ENCODE measurements around the gene PTMS.
A peak's percentile ranks its signal among the peaks of the same experiment; 100 is the strongest.

Gene PTMS

DNA sequence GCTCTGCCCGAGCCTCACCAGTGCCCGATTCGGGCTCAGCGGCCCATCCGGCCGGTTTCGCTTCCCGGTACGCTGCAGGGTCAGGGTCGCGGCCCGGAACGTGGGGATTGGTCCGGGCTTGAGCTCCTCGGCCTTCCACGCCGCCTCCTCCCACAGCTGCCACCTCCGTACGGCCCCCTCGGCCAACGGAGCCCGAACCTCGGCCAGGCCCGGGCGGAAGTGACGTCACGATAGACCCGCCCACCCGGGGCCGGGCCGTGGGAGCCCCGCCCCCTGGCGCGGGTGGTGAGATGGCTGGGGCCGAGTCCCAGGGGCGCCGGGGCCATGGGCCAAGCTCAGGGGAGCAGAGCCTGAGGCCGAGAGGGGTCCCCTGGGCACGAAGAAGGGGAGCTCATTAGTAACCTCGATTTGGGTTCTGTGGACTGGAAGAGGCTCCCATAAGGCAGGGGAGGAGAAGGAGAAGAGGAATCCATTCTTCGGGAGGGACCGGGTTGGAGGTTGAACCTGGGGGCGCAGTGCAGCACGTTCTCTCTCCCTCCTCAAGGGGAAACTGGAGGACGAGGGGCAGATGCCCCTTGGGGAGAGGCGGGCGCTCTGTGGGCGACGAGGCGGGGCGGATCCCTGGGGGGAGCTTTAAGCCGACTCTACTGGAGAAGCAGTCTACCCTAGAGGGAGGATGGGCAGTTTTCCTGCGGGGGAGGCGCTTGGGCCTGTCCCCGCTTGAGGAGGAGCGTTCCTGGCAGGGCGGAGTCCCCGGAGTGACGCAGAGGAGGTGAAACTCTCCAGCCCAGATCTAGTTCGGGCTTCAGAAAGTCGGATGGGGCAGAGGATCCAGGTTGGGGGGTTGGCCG is 13.0 kb upstream of the PTMS start, which contains the start of gene MLF2:
TSS of gene MLF2 (minus strand) at position 221 of the 851 bp plus-strand sequence. CDS start 807 bp downstream, outside the sequence.
- DNase-seq = peak; percentile 94 to 95

DNA sequence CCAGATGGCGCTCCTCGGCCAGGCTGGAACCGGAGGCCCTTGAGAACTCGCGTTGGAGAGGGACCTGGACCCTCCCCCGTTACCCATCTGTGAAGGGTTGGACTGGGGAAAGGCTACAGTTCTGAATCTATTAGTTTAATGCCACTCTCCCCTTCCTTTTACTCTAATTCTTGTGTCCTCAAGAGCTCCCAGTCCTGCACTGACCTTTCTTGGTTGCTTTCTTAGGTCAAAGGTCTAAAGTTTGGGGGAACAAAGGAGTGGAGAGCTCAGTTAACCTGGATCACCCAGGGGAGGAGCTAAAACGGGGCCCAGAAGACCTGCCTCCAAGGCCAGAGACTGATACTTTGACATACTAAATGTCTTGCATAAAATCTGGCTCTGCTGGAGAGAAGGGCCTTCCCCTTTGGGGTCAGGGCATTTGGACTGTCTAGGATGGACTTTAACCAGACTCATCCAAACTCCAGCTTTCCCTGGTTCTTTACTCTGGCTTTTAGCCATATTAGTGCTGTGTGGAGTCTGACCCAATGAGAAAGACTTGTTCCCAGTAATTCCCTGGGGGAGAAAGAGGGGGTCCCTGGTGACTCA is 12.3 kb upstream of the PTMS start:
- no peak for DNase-seq

- DNase-seq = no peak
Measured at GRCh38 chr12:6754411-6754810, 11.8 kb upstream of the PTMS start.

- DNase-seq = no peak
Measured at GRCh38 chr12:6757028-6757690, 9.0 kb upstream of the PTMS start.

- DNase-seq = no peak
Measured at GRCh38 chr12:6758506-6759095, 7.6 kb upstream of the PTMS start.

DNA sequence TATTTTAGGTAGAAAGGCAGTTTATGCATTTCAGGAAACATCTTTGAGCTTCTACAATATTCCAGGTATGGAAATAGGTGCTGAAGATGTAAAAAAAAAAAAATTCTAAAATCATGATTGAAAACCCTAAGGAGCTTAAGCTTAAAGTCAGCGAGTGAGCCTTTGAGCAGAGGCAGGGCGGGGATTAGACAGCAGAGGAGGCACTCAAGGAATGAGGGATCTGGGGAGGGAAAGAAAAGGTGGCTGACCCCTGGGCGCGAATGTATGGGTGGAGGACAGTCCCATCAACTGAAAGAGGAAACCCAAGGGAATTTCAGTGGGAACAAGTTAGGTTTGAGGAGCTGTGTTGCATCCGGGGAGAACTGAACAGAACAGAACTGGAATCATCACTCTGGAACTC is 6.4 kb upstream of the PTMS start:
- DNase-seq = no peak

DNA sequence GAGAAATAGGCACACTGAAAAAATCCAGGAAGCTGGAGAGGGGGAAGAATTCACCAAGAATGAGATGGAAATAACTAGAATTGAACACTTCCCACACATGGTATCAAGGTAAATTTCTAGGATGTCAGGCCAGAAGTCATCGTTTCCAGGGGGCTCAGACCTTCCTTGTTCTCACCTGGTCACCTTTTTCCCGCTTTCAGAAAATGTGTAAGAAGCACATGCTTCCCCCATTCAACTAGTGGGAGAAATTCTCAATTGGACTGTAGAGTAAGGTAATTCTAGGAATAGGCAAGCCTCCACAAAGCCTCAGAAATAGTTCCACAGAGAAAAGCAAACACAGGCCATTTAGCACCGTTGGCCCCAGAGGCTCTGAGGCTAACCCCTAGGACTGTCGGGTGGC is 2.8 kb upstream of the PTMS start:
- DNase-seq = no peak

DNA sequence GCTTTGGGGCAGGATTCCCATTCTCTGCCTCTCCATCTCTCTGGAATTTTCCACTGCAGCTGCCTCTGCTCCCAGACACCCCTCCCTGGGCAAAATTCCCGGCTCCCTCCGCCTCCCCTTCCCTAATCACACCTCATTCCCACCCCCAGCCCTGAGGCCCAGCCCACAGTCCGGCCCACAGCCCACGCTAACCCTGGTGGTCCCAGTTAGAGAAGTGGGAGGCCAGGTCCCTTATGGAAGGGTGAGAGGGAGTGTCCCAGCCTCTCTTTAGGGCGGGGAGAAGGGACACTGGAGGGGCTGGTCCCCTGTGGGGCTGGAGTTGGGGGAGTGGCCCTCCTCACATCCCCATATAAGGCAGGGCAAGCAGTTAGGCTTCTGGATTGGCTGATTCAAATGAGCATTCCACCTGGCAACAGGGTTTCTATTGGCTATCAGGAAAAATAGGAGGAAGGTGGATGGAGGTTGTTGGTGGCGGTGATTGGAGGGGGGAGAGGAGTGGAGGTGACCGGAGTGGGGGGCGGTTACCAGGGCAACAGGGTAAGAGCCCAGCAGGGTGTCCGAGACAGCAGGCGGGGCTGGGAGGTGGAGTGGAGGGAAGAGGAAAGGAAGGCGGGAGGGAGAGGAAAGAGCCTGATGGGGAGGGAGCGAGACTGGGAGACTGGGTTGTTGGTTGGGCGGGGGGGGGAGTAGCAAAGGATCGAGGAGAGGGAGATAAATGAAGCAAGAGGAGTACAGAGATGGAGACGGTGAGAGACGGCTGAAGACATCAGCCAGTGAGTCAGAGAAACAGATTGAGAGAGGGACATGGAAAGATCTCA is 1.9 kb upstream of the PTMS start:
- peak; percentile 90 to 91 for DNase-seq

DNA sequence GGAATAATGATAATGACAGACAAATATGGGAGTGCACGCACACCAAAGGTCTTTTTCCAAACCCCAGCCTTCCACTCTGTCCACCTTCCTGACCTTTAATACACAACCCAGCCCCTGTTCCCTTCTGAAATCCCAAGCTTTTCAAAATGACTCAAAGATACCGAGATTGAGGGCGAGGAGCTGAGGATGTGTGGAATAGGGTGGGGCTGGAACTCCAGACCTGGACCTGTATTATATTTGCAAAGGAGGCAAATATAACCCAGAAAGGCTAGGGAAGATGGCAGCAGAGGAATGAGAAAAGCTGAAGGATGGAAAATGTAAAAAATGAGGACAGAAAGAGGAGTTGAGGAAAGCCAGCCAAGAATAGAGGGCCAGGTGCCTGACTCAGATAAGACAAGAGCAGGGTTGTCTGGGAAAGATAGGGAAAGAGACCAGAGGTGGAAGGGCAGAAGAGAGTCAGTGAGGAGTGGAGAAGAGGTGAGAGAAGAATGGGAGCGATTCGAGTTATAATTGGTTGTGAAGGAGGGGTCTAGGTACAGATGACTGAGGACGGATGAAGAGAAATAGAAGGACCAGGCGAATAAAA is 1.0 kb upstream of the PTMS start:
- DNase-seq = no peak

DNA sequence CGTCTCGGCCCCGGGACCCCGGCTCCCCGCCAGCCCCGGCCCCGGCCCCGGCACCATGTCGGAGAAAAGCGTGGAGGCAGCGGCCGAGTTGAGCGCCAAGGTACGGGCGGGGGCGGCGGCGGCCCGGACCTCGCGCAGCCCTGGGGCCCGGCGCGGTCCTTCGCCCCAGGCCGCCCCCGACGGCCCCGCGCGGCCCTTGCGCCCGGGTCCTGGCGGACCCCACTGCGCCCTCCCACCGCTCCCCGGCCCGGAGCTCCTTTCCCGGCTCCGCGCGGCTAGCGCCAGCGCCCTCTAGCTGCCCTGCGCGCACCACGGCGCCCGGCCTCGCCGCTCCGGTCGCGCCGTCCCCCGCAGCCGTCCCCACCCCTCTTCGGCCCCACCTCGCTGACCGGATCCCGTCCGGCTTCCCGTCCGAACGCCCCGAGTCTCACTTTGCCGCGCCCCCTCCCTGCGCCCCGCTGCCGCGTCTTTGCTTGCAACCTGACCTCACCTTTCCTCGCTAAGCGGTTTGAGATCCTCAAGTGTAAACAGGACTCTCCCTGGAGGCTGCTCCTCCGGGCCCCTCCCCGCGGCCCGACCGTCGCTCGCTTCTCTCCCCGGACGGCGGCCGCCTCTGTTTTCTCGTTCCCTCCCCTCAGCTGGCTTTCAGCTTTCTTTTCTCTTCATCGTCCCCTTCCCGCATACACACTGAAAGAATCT is 637 bp downstream of the PTMS start:
- DNase-seq = peak; percentile 41 to 51

DNA sequence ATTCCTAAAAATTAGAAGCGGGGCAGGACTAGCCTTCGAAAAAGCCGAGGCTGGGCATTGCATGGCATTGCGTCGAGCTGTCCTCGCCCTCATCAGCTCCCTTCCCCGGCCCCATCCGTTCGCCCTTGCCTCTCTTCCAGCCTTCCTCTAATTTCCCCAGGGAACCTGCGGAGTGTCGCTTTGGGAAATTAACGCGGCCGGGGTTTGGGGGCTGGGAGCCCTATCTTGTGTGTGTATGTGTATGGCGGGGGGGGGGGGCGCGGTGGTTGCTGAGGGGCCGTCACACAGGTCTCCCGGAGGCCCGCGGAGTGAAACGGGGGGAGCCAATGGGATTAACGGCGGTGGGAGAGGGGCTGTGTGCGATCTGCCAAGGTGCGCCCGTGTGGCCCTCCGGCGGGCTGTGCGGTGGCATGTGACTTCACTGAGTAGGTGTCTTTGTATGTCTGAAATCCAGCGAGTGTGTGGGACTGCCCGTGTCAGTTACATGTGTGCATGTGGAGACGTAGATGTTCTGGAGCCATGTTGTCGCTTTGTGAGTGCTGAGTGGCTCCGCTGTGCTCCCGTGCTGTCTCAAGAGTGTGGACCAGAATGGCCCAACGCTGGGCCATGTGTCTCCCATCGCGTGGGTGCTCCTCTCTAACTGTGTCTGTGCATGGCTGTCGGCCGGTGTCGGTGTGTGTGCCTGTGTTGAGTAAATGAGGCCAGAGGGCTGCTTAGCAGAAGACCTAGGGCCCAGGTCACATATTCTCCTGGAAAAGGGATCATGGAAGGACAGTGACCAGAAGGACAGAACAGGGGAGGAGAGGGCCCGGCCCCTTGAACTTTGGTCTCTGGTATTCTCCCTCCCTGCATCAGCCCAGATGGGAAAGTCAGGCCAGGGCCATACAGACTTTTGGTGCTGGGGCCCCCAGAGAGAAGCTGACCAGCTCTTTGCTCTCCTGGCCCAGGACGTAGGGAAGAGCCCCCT is 1.5 kb downstream of the PTMS start:
- DNase-seq = no peak

DNA sequence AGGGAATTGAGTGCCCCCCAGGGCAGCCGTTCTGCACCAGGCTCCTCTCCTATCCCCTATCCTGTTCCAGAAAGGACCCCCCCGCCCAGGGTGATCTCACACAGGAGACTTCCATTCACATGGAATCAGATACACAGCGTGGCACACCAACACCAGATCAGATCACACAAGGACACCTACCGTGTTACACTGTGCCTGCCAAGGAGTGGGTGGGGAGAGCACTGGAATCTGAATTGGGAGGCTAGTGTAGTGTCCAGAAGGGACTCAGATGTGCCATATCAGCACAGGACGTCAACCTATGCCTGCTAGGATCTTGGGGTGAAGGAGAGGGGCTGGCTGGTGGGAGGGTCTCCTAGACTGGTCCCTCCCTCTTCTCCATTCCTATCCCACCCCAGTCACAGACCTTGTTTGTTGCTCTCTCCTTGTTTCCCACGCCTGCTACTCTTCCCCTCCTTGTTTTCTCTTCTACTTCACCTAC is 2.3 kb downstream of the PTMS start:
- DNase-seq = no peak

DNA sequence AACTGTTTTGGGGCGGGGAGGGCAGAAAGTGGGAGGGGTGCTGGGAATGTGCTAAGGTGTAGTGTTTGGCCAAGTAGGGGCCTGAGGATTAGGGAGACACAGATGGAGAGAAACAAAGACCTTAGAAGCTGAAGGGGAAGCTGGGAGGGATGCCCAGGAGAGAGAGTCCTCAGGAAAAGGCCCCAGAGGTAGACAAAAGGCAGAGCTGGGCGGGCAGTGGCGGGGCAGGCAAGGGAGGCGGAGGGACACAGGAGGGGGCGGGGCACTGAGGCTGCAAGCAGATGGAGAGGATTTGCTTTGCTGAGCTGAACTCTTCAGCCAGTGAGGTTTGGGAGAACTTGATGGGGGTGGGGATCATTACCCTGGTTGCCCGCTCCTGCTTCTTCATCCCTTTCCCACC is 2.8 kb downstream of the PTMS start:
- DNase-seq = no peak

DNA sequence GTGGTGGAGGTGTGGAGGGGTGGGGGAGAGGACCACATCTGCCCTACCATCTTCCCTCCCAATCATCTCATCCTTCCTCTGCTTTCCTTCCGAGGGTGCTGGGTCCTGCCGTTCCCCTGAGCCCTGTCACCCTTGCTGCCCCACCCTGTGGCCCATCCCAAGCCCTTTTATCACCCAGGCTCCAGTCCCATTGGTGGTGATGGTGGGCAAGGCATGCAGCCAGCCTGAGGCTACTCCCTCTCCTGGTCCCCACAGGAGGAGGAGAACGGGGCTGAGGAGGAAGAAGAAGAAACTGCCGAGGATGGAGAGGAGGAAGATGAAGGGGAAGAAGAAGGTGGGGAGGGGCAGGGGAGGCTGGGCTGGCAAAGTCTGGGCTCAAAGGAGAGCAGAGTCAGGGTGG is 3.5 kb downstream of the PTMS start:
- DNase-seq = no peak

- no peak for DNase-seq
Measured at GRCh38 chr12:6770094-6770493, 3.9 kb downstream of the PTMS start.

DNA sequence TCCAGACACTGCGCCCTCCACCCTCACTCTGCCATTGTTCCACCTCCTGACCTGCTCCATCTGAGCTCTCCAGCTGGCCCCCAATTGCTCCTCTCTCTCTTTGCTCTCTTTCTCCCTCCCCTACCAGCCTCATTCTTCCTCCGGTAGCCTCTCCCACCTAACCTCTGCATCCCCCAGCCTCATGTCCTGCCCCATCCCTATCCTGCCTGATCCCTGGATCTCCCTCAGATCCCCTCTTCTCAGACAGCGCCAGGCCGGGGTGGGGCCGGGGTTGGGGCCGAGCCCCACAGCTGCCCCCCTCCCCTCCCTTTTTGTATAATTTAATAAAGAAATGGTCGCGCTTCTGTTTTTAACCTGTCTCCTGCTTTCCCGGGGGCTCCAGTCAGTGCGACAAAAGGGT is 4.4 kb downstream of the PTMS start:
- DNase-seq = no peak

DNA sequence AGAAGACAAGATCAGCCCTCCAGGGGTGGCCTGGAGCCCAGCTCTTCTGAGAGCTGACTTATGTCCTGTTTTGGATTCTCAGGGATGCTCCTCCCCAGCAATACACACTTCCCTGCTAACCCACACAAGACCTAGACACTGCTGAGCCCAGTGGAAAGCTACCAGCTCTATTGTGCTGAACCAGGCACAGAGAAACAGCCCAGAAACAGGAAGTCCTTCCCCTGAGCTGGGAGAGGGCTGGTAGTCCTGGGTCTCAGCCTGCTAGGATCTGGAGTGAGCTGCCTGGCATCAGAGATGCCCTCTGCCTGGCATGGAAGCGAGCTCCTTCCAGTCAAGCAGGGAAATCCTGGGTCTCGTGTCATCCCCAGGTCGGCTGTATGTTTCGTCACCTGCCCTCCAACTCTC is 4.9 kb downstream of the PTMS start:
- DNase-seq = peak in 1 of 2 donors; percentile 8

DNA sequence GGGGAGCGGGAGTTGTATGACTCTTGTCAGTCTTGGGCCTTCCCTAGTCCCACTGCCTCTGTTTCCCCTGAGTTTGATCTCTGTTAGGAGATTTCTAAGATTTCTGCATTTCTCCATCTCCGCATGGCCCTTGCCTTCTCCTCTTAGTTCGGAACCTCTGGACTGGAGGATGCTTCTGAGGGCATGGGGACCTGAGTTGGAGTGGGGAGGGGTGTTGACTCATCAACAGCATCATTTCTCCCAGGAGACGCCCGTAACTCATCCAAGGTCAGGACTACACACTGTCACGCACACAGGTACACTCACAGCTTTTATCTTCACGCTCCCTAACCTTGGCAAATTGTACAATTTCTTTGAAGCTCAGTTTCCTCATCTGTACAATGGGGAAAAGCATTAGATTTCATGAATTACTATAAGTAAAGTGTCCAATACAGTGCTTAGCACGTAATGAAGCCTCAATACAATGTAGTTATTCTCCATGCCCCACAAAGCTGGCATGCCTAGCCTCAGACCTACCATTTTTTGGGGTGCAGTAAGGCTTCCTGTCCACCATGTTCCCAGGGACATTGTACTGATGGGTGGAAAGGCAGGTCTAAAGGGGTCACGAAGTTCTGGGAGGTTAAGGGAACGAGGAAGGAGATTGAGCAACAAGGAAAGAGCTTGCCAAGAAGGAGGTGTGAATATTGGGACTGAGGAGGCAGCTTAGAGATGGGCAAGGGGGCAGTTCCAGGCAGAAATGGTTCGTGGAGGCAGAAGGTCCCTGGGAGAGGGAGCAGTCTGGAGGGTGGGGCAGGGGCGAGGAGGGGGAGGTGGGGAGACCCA is 5.6 kb downstream of the PTMS start:
- no peak for DNase-seq

DNA sequence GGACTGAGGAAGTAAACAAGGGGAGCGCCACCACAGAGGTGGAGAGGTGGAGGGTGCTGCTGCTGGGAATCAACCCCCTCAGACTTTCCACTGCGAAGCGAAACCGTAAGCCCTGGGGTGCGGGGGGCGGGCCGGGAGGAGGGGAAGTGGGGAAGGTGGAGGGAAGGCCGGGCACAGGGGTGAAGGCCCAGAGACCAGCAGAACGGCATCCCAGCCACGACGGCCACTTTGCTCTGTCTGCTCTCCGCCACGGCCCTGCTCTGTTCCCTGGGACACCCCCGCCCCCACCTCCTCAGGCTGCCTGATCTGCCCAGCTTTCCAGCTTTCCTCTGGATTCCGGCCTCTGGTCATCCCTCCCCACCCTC is 6.2 kb downstream of the PTMS start, which contains the start of gene LAG3:
TSS of gene LAG3 (plus strand) at position 190 of the 365 bp plus-strand sequence. CDS start 333 bp downstream, outside the sequence.
- DNase-seq = no peak
